Measurements from ENCODE around the gene RSRC1.

The RSRC1 gene

DNA sequence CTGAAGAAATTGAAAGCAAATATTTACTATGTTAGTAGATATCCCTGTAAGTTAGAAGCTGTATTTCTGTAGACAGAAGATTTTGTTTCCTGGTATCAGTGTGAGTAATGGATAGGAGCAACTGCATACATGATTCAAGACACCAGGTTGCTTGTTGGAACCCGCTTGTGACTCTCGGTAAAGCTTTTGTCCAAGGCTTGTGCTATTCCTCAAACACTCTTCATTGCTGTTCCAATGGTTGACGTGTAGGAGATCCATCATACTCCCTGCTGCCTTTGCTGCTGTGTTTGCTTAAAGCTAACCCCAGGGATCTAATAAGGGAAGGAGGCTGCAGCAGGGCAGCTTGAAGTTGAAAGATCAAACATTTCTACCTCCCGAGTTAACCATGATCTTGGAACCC is 160.1 kb downstream of the RSRC1 start:
- Histone ChIP-seq H3K27ac (replicated peaks; ENCODE audit: low read length) (no peak overlapping the region), H3K4ac (ENCODE audit: low read length) (no peak overlapping the region), H3K4me1 (ENCODE audit: control insufficient read depth in 2 of 2, insufficient read depth in 1 of 2, low read depth in 1 of 2, low read length in 2 of 2) (peaks cover 0 to 6% of the 10 kb centered on the region in 2 donors), H3K4me3 (ENCODE audit: low read length in 2 of 2) (no peak overlapping the region), H3K27me3 (ENCODE audit: control insufficient read depth in 3 of 3, insufficient read depth in 3 of 3, low read depth in 1 of 3, low read length in 3 of 3) (no peaks in the 10 kb centered on the region), H2BK15ac (ENCODE audit: low read length) (no peak overlapping the region), H3K9me3 (replicated peaks in 1 of 2; ENCODE audit: control insufficient read depth in 2 of 2, insufficient read depth in 1 of 2, low read depth in 1 of 2, low read length in 2 of 2) (peaks cover 0 to 7% of the 10 kb centered on the region in 2 donors), H4K8ac (ENCODE audit: low read depth, low read length) (no peak overlapping the region), H3K9ac (ENCODE audit: low read depth, low read length, poor library complexity) (no peak overlapping the region), H2BK12ac (ENCODE audit: low read length) (no peak overlapping the region), H3K14ac (ENCODE audit: low read length) (no peak overlapping the region), H2AK5ac (ENCODE audit: low read depth, low read length) (no peak overlapping the region), H2BK120ac (ENCODE audit: low read depth, low read length) (no peak overlapping the region), H3K36me3 (replicated peaks in 1 of 2; ENCODE audit: control insufficient read depth in 2 of 2, insufficient read depth in 2 of 2, low read length in 2 of 2) (no peaks in the 10 kb centered on the region), H3K4me2 (ENCODE audit: insufficient read depth, low read length, poor library complexity, severe bottlenecking) (no peak overlapping the region), H3K18ac (ENCODE audit: low read length) (no peak overlapping the region), H3K79me1 (ENCODE audit: low read depth, low read length) (no peaks in the 10 kb centered on the region), H4K91ac (ENCODE audit: low read depth, low read length, poor library complexity) (no peak overlapping the region), H2BK5ac (ENCODE audit: low read length) (no peak overlapping the region), H2AFZ (ENCODE audit: low read length) (no peak overlapping the region), H3K23ac (ENCODE audit: low read depth, low read length, poor library complexity) (no peak overlapping the region)
- no peak for DNase-seq (ENCODE audit: low spot score)
- no CpG with 5 or more reads among the region's 4 CpGs for WGBS, 2 donors (ENCODE audit: extremely low coverage in 2 of 2, insufficient read length in 2 of 2, insufficient replicate concordance in 1 of 2)

DNA sequence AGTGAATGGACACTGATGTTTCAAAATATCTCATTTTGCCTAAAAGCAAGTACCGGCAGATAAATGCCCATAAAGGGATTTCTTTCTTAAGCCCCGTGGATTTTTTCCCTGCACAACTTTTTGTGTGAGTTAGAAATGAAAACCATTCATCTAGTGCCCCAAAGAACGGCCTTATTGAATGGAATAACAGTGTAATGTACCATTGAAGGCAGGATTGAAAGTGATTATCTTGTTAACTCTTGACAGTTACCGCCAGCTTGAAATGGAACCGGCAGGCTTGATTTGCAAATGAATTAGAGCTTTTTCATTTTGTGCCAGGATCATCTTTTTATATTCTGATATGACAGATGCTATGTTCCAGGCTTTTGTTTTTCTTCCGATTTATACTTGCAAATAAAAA is 162.2 kb downstream of the RSRC1 start:
- peaks cover 0 to 3% of the 10 kb centered on the region in 2 donors for H3K9me3 ChIP-seq (replicated peaks in 1 of 2; ENCODE audit: control insufficient read depth in 2 of 2, insufficient read depth in 1 of 2, low read depth in 1 of 2, low read length in 2 of 2)
- no peak overlapping the region for H2BK120ac ChIP-seq (ENCODE audit: low read depth, low read length)
- H3K4me1 ChIP-seq (ENCODE audit: control insufficient read depth in 2 of 2, insufficient read depth in 1 of 2, low read depth in 1 of 2, low read length in 2 of 2) = peaks cover 0 to 6% of the 10 kb centered on the region in 2 donors
- H3K36me3 ChIP-seq (replicated peaks in 1 of 2; ENCODE audit: control insufficient read depth in 2 of 2, insufficient read depth in 2 of 2, low read length in 2 of 2) = no peaks in the 10 kb centered on the region
- no peak overlapping the region for H3K4me3 ChIP-seq (ENCODE audit: low read length in 2 of 2)
- H2AFZ ChIP-seq (ENCODE audit: low read length) = no peak overlapping the region
- no peaks in the 10 kb centered on the region for H3K79me1 ChIP-seq (ENCODE audit: low read depth, low read length)
- no peak for DNase-seq (ENCODE audit: low spot score)
- H2BK12ac ChIP-seq (ENCODE audit: low read length) = no peak overlapping the region
- no peak overlapping the region for H3K14ac ChIP-seq (ENCODE audit: low read length)
- H3K23ac ChIP-seq (ENCODE audit: low read depth, low read length, poor library complexity) = no peak overlapping the region
- H3K4ac ChIP-seq (ENCODE audit: low read length) = no peak overlapping the region
- no peak overlapping the region for H2BK5ac ChIP-seq (ENCODE audit: low read length)
- no peak overlapping the region for H3K27ac ChIP-seq (replicated peaks; ENCODE audit: low read length)
- no peak overlapping the region for H4K8ac ChIP-seq (ENCODE audit: low read depth, low read length)
- no CpG with 5 or more reads among the region's 6 CpGs for WGBS, 2 donors (ENCODE audit: extremely low coverage in 2 of 2, insufficient read length in 2 of 2, insufficient replicate concordance in 1 of 2)
- no peak overlapping the region for H3K18ac ChIP-seq (ENCODE audit: low read length)
- H2AK5ac ChIP-seq (ENCODE audit: low read depth, low read length) = no peak overlapping the region
- H3K4me2 ChIP-seq (ENCODE audit: insufficient read depth, low read length, poor library complexity, severe bottlenecking) = no peak overlapping the region
- H3K9ac ChIP-seq (ENCODE audit: low read depth, low read length, poor library complexity) = no peak overlapping the region
- no peak overlapping the region for H2BK15ac ChIP-seq (ENCODE audit: low read length)
- no peak overlapping the region for H4K91ac ChIP-seq (ENCODE audit: low read depth, low read length, poor library complexity)
- H3K27me3 ChIP-seq (ENCODE audit: control insufficient read depth in 3 of 3, insufficient read depth in 3 of 3, low read depth in 1 of 3, low read length in 3 of 3) = no peaks in the 10 kb centered on the region

DNA sequence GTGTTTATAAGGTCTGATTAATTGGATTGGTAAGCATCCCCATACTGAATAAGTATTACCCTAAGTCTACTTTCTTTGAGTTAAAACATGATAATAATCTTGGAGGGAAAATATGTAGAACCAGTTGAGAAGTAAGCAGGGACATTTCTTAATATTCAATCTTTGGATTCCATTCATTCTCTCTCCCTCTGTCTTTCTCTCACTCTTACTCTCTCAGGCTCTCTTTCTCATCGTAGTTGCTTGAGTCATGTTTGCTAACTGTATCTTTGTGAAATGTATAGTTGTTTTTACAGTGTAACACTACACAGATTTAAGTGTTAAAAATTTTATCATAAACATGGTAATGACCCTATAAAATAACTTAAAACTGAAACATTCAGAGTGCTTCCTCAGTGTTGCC is 163.8 kb downstream of the RSRC1 start:
- no peak overlapping the region for H3K18ac ChIP-seq (ENCODE audit: low read length)
- H3K14ac ChIP-seq (ENCODE audit: low read length) = no peak overlapping the region
- H2BK15ac ChIP-seq (ENCODE audit: low read length) = no peak overlapping the region
- no peak overlapping the region for H3K4ac ChIP-seq (ENCODE audit: low read length)
- H3K4me3 ChIP-seq (ENCODE audit: low read length in 2 of 2) = no peak overlapping the region
- no peaks in the 10 kb centered on the region for H3K79me1 ChIP-seq (ENCODE audit: low read depth, low read length)
- no peak overlapping the region for H2AFZ ChIP-seq (ENCODE audit: low read length)
- H3K27ac ChIP-seq (replicated peaks; ENCODE audit: low read length) = no peak overlapping the region
- no peak overlapping the region for H2BK120ac ChIP-seq (ENCODE audit: low read depth, low read length)
- H2BK5ac ChIP-seq (ENCODE audit: low read length) = no peak overlapping the region
- no peak overlapping the region for H3K23ac ChIP-seq (ENCODE audit: low read depth, low read length, poor library complexity)
- H2AK5ac ChIP-seq (ENCODE audit: low read depth, low read length) = no peak overlapping the region
- H3K27me3 ChIP-seq (ENCODE audit: control insufficient read depth in 3 of 3, insufficient read depth in 3 of 3, low read depth in 1 of 3, low read length in 3 of 3) = no peaks in the 10 kb centered on the region
- H3K4me1 ChIP-seq (ENCODE audit: control insufficient read depth in 2 of 2, insufficient read depth in 1 of 2, low read depth in 1 of 2, low read length in 2 of 2) = peaks cover 0 to 6% of the 10 kb centered on the region in 2 donors
- H3K4me2 ChIP-seq (ENCODE audit: insufficient read depth, low read length, poor library complexity, severe bottlenecking) = no peak overlapping the region
- H4K91ac ChIP-seq (ENCODE audit: low read depth, low read length, poor library complexity) = no peak overlapping the region
- no peaks in the 10 kb centered on the region for H3K9me3 ChIP-seq (replicated peaks in 1 of 2; ENCODE audit: control insufficient read depth in 2 of 2, insufficient read depth in 1 of 2, low read depth in 1 of 2, low read length in 2 of 2)
- no peak overlapping the region for H3K9ac ChIP-seq (ENCODE audit: low read depth, low read length, poor library complexity)
- no peak for DNase-seq (ENCODE audit: low spot score)
- no peak overlapping the region for H2BK12ac ChIP-seq (ENCODE audit: low read length)
- no peak overlapping the region for H4K8ac ChIP-seq (ENCODE audit: low read depth, low read length)
- H3K36me3 ChIP-seq (replicated peaks in 1 of 2; ENCODE audit: control insufficient read depth in 2 of 2, insufficient read depth in 2 of 2, low read length in 2 of 2) = no peaks in the 10 kb centered on the region
- no CpG with 5 or more reads among the region's 1 CpG for WGBS, 2 donors (ENCODE audit: extremely low coverage in 2 of 2, insufficient read length in 2 of 2, insufficient replicate concordance in 1 of 2)

DNA sequence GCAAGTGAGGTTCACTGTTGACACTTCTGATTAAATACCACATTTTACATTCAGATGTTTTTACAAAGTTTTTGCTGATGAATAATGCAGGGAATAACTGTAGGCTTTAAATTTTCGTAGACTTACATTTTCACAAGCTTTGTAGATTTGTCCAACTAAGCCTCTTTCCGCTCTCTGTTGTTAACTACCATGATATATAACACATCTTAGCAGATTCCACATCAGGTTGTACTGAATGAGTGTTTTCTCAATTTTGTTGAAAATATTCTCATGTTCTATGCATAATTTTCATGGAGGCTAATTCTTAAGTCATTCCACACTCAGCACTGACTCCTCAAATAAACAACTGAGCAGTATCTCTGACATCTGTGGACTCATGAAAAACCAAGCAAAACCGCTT is 168.3 kb downstream of the RSRC1 start:
- Histone ChIP-seq H3K18ac (ENCODE audit: low read length) (no peak overlapping the region), H2BK12ac (ENCODE audit: low read length) (no peak overlapping the region), H2BK15ac (ENCODE audit: low read length) (no peak overlapping the region), H3K79me1 (ENCODE audit: low read depth, low read length) (no peaks in the 10 kb centered on the region), H3K27me3 (ENCODE audit: control insufficient read depth in 3 of 3, insufficient read depth in 3 of 3, low read depth in 1 of 3, low read length in 3 of 3) (no peaks in the 10 kb centered on the region), H3K36me3 (replicated peaks in 1 of 2; ENCODE audit: control insufficient read depth in 2 of 2, insufficient read depth in 2 of 2, low read length in 2 of 2) (no peaks in the 10 kb centered on the region), H4K91ac (ENCODE audit: low read depth, low read length, poor library complexity) (no peak overlapping the region), H3K4me3 (ENCODE audit: low read length in 2 of 2) (no peak overlapping the region), H4K8ac (ENCODE audit: low read depth, low read length) (no peak overlapping the region), H3K9me3 (replicated peaks in 1 of 2; ENCODE audit: control insufficient read depth in 2 of 2, insufficient read depth in 1 of 2, low read depth in 1 of 2, low read length in 2 of 2) (no peaks in the 10 kb centered on the region), H2BK5ac (ENCODE audit: low read length) (no peak overlapping the region), H3K4me1 (ENCODE audit: control insufficient read depth in 2 of 2, insufficient read depth in 1 of 2, low read depth in 1 of 2, low read length in 2 of 2) (no peaks in the 10 kb centered on the region), H3K4ac (ENCODE audit: low read length) (no peak overlapping the region), H2AK5ac (ENCODE audit: low read depth, low read length) (no peak overlapping the region), H2BK120ac (ENCODE audit: low read depth, low read length) (no peak overlapping the region), H3K27ac (replicated peaks; ENCODE audit: low read length) (no peak overlapping the region), H2AFZ (ENCODE audit: low read length) (no peak overlapping the region), H3K9ac (ENCODE audit: low read depth, low read length, poor library complexity) (no peak overlapping the region), H3K4me2 (ENCODE audit: insufficient read depth, low read length, poor library complexity, severe bottlenecking) (no peak overlapping the region), H3K23ac (ENCODE audit: low read depth, low read length, poor library complexity) (no peak overlapping the region), H3K14ac (ENCODE audit: low read length) (no peak overlapping the region)
- WGBS, 2 donors (ENCODE audit: extremely low coverage in 2 of 2, insufficient read length in 2 of 2, insufficient replicate concordance in 1 of 2) = no CpG with 5 or more reads among the region's 3 CpGs
- DNase-seq (ENCODE audit: low spot score) = no peak

Data from neuronal stem cell (in vitro differentiated cells).